ENCODE measurements around the gene ACOT12. TPM values are rescaled to one million over a fixed set of nuclear protein-coding genes. Genes with fewer than 3 reads are reported as not detected.

Gene ACOT12
- polyA plus RNA-seq, 1 donor (not counting 4 experiments of a cell fraction or from before 2014, with no cell fraction given): not detected

GRCh38 chr5:81313278-81313677 is 80.7 kb downstream of the ACOT12 start:
- DNase-seq (ENCODE audit: low read depth, low spot score): no peak
- no peak for FAIRE-seq

GRCh38 chr5:81310402-81311063 is 83.4 kb downstream of the ACOT12 start:
- Histone ChIP-seq H3K79me2 (ENCODE audit: control insufficient read depth, insufficient read depth, low read length) (peaks cover 4% of the 10 kb centered on the region), H4K20me1 (ENCODE audit: control insufficient read depth, extremely low read depth, insufficient read depth, low read length) (no peaks in the 10 kb centered on the region), H3K9me1 (ENCODE audit: control insufficient read depth, extremely low read depth, insufficient read depth, low read length) (no peaks in the 10 kb centered on the region), H3K27ac (ENCODE audit: control insufficient read depth, insufficient read depth, low read length) (no peak overlapping the region), H3K9me3 (ENCODE audit: control insufficient read depth, low read depth, low read length) (no peaks in the 10 kb centered on the region), H3K36me3 (ENCODE audit: control insufficient read depth in 2 of 2, extremely low read depth in 1 of 2, insufficient read depth in 2 of 2, low read length in 2 of 2) (peaks cover 4 to 7% of the 10 kb centered on the region in 2 experiments), H2AFZ (ENCODE audit: control insufficient read depth, low read length) (no peak overlapping the region), H3K4me2 (ENCODE audit: control insufficient read depth, extremely low read depth, insufficient read depth, low read depth, low read length) (no peak overlapping the region), H3K9ac (ENCODE audit: control insufficient read depth, extremely low read depth, insufficient read depth, low read length) (no peak overlapping the region), H3K4me1 (ENCODE audit: control insufficient read depth, extremely low read depth, insufficient read depth, low read length) (no peaks in the 10 kb centered on the region), H3K27me3 (ENCODE audit: control insufficient read depth, extremely low read depth, insufficient read depth, low read length) (no peaks in the 10 kb centered on the region), H3K4me3 (ENCODE audit: control insufficient read depth in 2 of 3, extremely low read depth in 1 of 3, insufficient read depth in 2 of 3, low read depth in 1 of 3, low read length in 3 of 3) (no peak overlapping the region)
- DNase-seq (ENCODE audit: low read depth, low spot score) (no peak), FAIRE-seq (no peak)
- no peak for TF ChIP-seq EZH2 (IDR thresholded peaks at IDR 0.05; ENCODE audit: low read length)
- TF ChIP-seq, protein P1, sequence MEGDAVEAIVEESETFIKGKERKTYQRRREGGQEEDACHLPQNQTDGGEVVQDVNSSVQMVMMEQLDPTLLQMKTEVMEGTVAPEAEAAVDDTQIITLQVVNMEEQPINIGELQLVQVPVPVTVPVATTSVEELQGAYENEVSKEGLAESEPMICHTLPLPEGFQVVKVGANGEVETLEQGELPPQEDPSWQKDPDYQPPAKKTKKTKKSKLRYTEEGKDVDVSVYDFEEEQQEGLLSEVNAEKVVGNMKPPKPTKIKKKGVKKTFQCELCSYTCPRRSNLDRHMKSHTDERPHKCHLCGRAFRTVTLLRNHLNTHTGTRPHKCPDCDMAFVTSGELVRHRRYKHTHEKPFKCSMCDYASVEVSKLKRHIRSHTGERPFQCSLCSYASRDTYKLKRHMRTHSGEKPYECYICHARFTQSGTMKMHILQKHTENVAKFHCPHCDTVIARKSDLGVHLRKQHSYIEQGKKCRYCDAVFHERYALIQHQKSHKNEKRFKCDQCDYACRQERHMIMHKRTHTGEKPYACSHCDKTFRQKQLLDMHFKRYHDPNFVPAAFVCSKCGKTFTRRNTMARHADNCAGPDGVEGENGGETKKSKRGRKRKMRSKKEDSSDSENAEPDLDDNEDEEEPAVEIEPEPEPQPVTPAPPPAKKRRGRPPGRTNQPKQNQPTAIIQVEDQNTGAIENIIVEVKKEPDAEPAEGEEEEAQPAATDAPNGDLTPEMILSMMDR (optimal IDR thresholded peaks at IDR 0.05 in 1 of 3, IDR thresholded peaks at IDR 0.05 in 1 of 3, conservative IDR thresholded peaks at IDR 0.05 in 1 of 3; ENCODE audit: extremely low read depth in 1 of 3, insufficient read depth in 2 of 3, low read length in 3 of 3): no peak
- dilution Hi-C loops (cut with MboI; ENCODE audit: extremely low pct_ligation_motif_present, low sequenced_read_pairs): no loop called here

More at GRCh38 chr5:81313278-81313677, 80.7 kb downstream of the ACOT12 start:
- H3K36me3 ChIP-seq (ENCODE audit: control insufficient read depth in 2 of 2, extremely low read depth in 1 of 2, insufficient read depth in 2 of 2, low read length in 2 of 2): peaks cover 3 to 7% of the 10 kb centered on the region in 2 experiments
- no peak overlapping the region for H2AFZ ChIP-seq (ENCODE audit: control insufficient read depth, low read length)
- dilution Hi-C loops (cut with MboI; ENCODE audit: extremely low pct_ligation_motif_present, low sequenced_read_pairs): no loop called here
- H3K4me2 ChIP-seq (ENCODE audit: control insufficient read depth, extremely low read depth, insufficient read depth, low read depth, low read length): no peak overlapping the region
- no peaks in the 10 kb centered on the region for H3K27me3 ChIP-seq (ENCODE audit: control insufficient read depth, extremely low read depth, insufficient read depth, low read length)
- no peaks in the 10 kb centered on the region for H4K20me1 ChIP-seq (ENCODE audit: control insufficient read depth, extremely low read depth, insufficient read depth, low read length)
- H3K27ac ChIP-seq (ENCODE audit: control insufficient read depth, insufficient read depth, low read length): no peak overlapping the region
- TF ChIP-seq EZH2 (IDR thresholded peaks at IDR 0.05; ENCODE audit: low read length): no peak
- TF ChIP-seq, protein P1 (optimal IDR thresholded peaks at IDR 0.05 in 1 of 3, IDR thresholded peaks at IDR 0.05 in 1 of 3, conservative IDR thresholded peaks at IDR 0.05 in 1 of 3; ENCODE audit: extremely low read depth in 1 of 3, insufficient read depth in 2 of 3, low read length in 3 of 3): no peak
- H3K9me1 ChIP-seq (ENCODE audit: control insufficient read depth, extremely low read depth, insufficient read depth, low read length): no peaks in the 10 kb centered on the region
- H3K9ac ChIP-seq (ENCODE audit: control insufficient read depth, extremely low read depth, insufficient read depth, low read length): no peak overlapping the region
- H3K9me3 ChIP-seq (ENCODE audit: control insufficient read depth, low read depth, low read length): no peaks in the 10 kb centered on the region
- H3K4me3 ChIP-seq (ENCODE audit: control insufficient read depth in 2 of 3, extremely low read depth in 1 of 3, insufficient read depth in 2 of 3, low read depth in 1 of 3, low read length in 3 of 3): no peak overlapping the region
- H3K79me2 ChIP-seq (ENCODE audit: control insufficient read depth, insufficient read depth, low read length): no peaks in the 10 kb centered on the region
- no peaks in the 10 kb centered on the region for H3K4me1 ChIP-seq (ENCODE audit: control insufficient read depth, extremely low read depth, insufficient read depth, low read length)

Data from keratinocyte (primary cell).